AG04449 (cell line): ENCODE data around the gene SORL1.

Experiments
- CTCF ChIA-PET: fragments of 350-600 bp; formaldehyde crosslinking; extraction: SDS; loops from one replicate; lab custom pipeline; 2021; ENCODE audit warnings: antibody characterized with exemption; lab: Yijun Ruan, JAX
- POLR2A ChIA-PET: fragments of 400-600, 350-600 bp; formaldehyde crosslinking; extraction: SDS; loops from one replicate; lab custom pipeline; 2020; ENCODE audit warnings: antibody characterized with exemption, inconsistent platforms; lab: Yijun Ruan, JAX
- DNase-seq: peaks from one replicate; pipeline ENCODE4 v3.0.0-alpha.2; 2010; ENCODE audit warnings: low read depth, low spot score
- H3K4me3 ChIP-seq: 2 replicates; pipeline ENCODE4 v1.5.1; 2011; ENCODE audit warnings: low read depth, mild to moderate bottlenecking, control low read depth, low read length
- TF ChIP-seq, protein P1 (sequence below): IDR thresholded peaks from one replicate; pipeline ENCODE4 v1.5.1; 2011; ENCODE audit warnings: mild to moderate bottlenecking, moderate library complexity, low read length, control low read depth, inconsistent platforms; ENCODE audit not compliant: insufficient read depth; ENCODE audit errors: missing control alignments

SORL1 gene

DNA sequence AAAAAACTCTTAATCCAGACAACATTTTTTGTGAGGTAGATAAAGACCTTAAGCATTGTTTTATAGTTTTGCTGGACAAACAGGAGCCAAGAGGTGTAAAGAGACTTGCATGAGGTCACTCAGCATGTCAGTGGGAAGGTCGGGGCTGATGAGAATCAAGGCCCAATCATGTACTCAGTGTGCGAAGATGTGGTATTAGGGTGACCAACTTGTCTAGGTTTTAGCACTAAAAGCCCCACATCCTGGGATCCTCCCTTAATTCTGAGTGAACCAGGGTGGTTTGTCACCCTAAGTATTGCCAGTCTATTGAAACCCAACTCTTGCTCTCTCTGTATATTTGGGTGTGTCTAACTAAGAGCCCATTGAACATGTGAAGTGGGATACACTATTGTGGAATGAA lies 20.2 kb downstream of the SORL1 start:
- no peak for DNase-seq
- TF ChIP-seq, protein P1, sequence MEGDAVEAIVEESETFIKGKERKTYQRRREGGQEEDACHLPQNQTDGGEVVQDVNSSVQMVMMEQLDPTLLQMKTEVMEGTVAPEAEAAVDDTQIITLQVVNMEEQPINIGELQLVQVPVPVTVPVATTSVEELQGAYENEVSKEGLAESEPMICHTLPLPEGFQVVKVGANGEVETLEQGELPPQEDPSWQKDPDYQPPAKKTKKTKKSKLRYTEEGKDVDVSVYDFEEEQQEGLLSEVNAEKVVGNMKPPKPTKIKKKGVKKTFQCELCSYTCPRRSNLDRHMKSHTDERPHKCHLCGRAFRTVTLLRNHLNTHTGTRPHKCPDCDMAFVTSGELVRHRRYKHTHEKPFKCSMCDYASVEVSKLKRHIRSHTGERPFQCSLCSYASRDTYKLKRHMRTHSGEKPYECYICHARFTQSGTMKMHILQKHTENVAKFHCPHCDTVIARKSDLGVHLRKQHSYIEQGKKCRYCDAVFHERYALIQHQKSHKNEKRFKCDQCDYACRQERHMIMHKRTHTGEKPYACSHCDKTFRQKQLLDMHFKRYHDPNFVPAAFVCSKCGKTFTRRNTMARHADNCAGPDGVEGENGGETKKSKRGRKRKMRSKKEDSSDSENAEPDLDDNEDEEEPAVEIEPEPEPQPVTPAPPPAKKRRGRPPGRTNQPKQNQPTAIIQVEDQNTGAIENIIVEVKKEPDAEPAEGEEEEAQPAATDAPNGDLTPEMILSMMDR = no peak
- H3K4me3 ChIP-seq = no peak overlapping the region
- ChIA-PET POLR2A (no interaction called here), CTCF (no interaction called here)

- CTCF ChIA-PET = no interaction called here
- POLR2A ChIA-PET = no interaction called here
- DNase-seq = no peak
- TF ChIP-seq, protein P1 = no peak
- no peak overlapping the region for H3K4me3 ChIP-seq
Measured at GRCh38 chr11:121473064-121473777, 21.1 kb downstream of the SORL1 start.

GRCh38 chr11:121474680-121475079 lies 22.6 kb downstream of the SORL1 start:
- POLR2A ChIA-PET = no interaction called here
- no peak overlapping the region for H3K4me3 ChIP-seq
- DNase-seq = no peak
- TF ChIP-seq, protein P1 = no peak
- CTCF ChIA-PET = no interaction called here

GRCh38 chr11:121476379-121477032 lies 24.4 kb downstream of the SORL1 start:
- no peak overlapping the region for H3K4me3 ChIP-seq
- ChIA-PET POLR2A (no interaction called here), CTCF (interaction anchor here (1.3 kb wide), 1 partner anchor 10 kb away, joined by 3 read pairs; no protein-coding TSS in a partner anchor)
- no peak for DNase-seq
- TF ChIP-seq, protein P1 = no peak

- no peak overlapping the region for H3K4me3 ChIP-seq
- ChIA-PET CTCF (no interaction called here), POLR2A (no interaction called here)
- TF ChIP-seq, protein P1 = no peak
- DNase-seq = no peak
Measured at GRCh38 chr11:121478226-121478894, 26.2 kb downstream of the SORL1 start.
